HG03060 (cell line): ENCODE data around the gene GPC6.

Source experiments
- ATAC-seq: cut with Tn5 transposase; IDR thresholded peaks from one replicate; pipeline ENCODE4 v1.9.1; 2021; ENCODE audit warnings: low read depth, moderate number of reproducible peaks; ENCODE audit not compliant: unreplicated experiment

The GPC6 gene

DNA sequence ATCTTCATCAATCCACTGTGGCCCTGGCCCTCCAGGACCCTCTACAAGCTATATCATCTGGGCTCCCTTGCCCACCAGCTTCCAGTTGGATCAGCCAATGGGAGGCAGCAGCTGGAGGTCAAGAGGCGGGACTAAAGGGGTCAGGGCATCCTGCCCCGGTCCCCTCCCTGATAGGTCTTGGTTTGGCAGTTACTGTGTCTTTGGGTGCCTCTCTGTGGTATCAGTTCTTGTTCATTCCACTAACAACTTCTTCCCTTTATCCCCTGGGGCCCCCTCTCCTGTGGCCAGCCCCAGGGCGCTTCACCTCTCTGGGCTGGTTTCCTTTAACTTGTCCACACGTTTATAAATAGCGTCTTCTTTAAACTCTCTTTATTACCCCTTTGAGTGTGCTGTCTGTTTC lies 1169.3 kb downstream of the GPC6 start:
- no peak for ATAC-seq

DNA sequence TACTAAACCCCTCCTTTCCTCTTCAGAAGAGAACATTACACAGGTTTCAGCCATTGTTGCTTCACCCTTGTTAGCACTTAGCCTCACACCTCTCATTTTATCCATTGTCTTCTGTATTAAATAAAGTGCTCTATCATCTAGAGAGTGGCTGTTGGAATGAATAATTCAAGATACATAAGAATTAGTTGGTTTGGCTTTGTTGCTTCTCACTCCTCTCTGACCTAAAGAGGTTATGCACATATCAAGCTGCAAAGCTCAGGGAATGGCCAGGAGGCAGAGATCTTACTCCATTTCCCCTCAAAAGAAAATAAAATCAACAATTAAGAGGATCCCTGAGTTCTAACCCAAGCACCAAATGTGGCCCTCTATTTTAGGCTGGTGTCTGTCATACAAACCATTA lies 1173.2 kb downstream of the GPC6 start:
- no peak for ATAC-seq

DNA sequence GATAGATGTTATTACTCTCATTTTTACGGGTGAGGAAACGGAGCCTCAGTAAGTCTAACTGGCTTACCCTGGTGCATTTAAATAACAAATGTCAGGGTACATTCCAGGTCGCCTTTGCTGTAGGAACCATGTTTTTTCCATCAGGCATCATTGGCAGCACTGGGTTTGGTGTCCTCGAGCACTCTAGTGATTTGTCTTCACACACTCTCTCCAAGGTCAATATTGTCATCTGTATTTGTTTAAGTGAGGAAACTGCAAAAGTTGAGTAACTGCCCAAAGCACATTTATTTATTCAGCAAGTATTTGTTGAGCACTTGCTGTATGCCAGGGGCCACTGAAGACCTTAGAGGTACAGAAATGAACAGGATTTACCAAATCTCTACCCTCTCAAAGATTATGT lies 1174.3 kb downstream of the GPC6 start:
- no peak for ATAC-seq

DNA sequence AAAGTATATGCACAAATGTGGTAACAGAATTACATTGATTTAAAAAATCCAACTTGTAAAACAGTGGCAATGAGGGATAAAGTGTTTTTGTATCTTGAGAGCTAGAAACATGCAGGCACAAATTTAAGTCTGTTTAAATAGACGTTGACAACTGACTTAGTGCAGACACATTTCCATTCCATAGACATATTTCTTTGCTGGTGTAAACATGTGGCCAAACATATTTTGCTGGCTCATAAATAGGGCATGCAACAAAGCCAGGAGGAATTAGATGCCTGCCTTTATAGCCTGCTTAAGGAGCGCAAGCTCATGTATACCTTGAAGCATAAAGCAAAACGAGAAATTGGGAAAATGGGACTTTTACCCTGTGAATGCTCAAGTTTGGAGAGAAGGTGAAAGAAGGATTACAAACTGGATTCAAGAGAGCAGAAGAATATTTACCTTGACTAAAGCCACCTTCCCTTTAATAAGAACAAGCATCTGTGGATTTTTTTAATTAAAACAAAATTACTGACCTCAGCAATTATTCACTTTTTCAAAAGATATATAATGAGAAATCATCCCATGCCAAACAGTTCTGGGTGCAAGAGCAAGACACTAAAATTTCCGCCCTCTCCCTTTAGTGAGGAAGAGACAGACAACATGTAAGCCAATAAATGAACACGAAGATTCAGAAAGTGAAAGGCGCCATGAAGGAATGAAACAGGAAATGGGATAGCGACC lies 1181.9 kb downstream of the GPC6 start:
- ATAC-seq: no peak

DNA sequence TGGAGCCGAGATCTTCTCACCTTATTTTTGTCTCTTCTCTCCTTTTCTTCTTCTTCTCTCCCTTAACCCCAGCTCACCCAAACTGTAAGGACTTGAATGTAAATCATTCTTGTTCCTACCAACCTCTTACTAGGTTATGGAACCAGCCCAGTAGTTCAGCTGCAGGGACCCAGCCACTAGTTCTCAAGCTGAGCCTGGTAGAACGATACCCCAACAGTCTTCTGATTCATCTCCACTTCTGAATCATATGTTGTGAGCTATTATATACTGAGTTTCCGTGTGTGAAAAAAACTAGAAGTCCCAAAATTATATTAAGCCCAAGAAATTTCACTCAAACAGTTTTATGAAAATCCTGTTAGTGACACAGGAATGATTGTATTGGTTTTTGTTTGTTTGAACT lies 1185.1 kb downstream of the GPC6 start:
- ATAC-seq: no peak

DNA sequence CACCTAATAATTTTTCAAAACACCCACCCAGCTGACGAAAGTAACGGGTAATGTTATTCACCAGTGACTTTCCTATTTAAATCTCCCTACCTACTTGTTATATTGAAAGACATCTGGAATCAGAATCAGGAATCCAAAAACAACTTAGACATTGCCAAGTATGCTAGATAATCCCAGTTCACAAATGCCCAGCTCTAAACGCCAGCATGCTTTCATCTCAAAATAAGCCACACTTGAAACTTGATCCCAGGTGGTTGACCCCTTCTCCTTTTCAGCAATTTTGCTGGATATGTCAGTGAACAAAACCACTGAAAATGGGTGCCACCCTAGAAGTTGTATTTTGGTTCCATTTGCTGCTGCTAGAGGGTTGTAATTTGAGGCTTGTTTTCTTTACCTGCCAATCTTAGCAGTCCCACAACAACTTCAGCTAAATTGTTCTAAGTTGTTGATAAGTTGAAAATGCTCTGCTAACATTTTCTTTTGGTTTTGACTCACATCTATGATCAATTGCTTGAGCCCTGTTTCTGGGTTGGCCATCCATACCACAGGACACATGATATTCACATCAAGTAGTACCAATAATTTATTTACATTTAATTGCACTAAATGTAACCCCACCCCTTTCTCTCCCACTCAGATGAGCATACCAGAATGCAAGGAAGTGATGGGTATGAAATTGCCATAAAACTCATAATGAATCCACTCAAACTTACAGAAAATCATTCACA lies 1186.4 kb downstream of the GPC6 start:
- no peak for ATAC-seq

DNA sequence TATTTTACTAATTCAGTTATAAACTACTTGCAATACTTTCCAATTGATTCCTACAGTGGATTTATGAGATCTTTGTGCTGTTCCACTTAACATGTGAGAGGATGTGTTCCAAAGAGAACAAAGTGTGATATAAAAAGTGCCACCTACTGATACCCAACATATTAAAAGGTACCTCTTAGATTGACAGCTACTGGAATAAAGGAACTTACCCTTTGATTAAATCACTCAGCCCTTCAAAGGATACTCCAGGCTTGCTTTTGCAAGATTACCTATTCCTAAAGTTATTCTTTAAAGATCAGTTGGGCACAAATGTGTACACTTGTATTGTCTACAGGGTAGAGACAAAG lies 1187.0 kb downstream of the GPC6 start:
- ATAC-seq: no peak

DNA sequence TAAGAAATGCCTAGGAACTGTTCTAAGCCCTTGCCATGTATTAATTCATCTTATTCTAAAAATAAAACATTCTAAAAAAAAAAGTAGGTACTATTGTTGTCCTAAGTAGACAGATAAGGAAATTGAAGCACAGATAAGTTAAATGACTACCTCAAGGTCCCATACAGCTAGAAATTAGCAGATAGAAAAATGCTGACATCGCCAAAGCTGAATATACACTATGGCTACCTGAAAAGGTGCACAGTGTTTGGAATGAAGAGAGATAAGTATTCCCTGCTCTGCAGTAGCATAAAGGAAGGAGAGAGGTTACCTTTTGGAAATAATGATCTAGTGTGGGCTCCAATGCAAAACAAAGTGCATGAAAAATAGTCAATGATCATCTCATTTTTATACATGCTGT lies 1187.5 kb downstream of the GPC6 start:
- ATAC-seq: no peak

DNA sequence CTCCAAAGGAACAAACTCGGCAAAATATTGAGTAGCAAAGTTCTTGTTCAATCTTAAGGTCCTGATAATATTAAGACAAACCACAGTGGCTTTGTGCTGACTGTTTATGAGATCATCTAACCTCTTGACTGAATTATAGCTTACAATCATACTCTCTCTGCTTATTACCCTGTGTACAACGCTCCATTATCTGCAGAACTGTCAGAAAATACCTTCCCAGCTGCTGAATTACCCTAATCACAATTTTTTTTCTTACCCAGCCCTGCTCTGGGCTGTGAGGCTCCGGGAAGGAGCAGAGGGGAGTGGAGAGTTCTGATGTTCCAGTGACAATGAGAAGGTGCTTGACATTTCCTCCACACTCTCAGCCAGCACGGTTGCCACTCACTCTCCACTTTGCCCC lies 1188.1 kb downstream of the GPC6 start:
- no peak for ATAC-seq

DNA sequence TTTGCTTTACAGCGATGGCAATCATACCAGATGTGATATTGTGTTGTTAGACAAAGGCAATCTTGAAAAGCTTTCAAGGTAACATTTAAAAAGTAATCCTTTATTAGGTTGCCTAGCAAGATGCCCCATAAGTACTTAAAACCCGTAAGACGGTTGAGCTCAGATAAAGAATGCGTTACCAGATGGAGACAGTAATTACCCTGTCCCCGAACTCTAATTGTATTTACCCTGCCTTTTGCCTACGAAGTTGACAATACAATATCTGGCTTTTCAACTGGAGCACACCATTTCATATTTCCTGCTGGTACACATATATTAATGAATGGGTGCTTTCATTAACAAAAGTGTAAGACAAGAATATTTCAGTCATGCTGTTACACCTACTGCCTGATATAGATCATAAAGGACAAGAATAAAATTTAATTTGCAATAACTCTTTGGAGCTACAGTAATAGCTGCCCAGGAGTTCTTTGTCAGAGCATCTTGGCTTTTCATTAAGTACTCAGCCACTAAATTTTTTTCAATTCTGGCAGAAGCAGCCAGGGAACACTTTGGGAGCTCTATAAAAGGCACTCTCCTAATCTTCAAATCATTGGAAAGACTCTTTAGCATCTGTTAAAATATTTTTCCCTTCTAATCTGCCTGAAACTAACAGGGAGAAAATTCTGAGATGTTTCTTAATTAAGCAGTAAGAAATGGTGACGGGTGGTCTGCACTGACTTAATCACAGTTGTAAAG lies 1189.1 kb downstream of the GPC6 start:
- ATAC-seq: no peak

DNA sequence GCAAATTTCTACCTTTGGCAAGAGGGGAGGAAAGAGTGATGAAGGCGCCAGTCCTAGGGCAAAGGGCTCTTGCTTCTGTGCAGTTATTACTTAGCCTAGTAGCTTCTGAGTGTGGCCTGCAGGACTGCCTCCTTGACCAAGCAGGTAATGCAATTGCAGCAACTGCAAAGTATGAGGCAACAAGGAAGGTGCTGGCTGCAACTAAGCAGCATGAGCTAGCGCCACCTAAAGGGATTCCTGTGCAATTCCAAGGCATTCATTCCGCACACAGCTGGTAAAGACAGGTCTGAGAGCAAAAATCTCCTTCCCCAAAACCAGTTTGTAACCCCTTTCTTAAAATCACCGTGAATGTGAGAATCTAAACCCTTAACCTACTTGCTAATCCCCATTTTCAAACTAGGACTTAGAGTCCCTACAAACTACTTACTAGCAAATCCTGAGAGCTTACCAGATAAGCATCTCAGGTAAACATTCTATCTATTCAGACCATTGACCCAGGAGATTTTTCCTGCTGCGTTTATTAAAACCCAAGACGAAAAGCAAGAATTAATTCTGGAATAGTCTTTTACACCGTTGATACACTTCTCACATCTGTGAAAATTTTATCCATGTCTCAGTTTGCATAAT lies 1190.0 kb downstream of the GPC6 start:
- no peak for ATAC-seq

DNA sequence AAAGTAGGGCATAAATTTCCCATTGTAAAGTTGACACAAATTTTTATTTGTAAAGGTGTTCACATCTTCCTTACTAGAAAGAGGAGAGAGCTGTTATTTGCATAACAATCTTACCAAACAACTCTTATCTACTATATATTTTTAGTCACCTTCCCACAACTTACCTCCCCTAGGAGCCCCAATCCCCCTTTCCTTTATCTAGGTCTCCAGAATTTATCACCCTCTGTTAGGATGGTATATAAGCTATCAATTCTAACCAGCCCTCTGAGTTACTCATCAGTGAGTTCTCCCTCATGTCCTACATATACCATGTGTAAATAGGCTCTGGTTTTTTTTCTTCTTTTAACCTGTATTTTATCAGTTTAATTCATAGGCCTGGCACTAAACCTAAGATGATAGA lies 1190.7 kb downstream of the GPC6 start:
- ATAC-seq: no peak

DNA sequence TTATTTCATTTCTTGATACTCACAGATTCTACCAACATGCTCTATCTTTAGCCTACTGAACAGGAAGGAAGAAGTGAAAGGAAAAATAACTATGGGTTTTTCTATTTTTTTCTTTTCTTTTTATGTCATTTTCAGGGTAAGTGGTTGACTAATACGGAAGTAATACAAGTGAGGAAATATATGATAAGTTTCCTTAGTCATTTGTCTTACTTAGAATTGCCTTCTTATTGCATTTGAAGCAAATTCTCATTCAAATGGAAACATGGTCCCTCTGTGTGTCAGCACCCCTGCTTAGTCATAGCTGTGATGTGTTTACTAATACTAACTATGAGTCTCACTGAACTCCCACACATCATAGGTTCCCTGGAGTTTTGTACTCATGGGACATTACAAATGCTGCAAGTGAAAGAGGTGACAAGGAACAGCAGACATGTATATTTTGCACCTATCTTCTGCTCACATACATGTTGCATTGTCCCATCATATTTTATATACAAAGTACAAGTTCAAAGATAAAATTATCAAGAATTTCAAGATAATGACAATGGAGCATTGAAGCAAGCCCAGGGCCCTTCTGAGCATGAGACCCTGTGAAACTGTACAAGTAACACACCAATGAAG lies 1192.8 kb downstream of the GPC6 start:
- ATAC-seq: peak; percentile 38

DNA sequence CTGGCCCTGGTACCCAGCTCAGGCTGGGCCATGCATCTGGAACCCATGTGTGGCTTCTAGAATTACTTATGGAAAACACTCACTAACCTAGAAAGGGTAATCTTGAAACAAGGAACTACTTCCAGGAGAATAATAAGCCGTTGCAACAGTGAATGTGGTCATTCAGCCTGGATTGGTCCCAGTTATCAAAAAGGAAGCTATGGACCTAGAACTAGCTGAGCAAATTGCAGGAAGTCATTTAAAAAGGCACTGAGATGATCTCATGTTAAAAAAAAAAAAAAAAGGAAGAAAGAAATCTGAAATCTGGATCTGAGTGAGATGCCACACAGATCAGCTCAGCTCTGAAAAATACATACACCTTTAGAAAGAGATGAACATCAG lies 1193.3 kb downstream of the GPC6 start:
- no peak for ATAC-seq

DNA sequence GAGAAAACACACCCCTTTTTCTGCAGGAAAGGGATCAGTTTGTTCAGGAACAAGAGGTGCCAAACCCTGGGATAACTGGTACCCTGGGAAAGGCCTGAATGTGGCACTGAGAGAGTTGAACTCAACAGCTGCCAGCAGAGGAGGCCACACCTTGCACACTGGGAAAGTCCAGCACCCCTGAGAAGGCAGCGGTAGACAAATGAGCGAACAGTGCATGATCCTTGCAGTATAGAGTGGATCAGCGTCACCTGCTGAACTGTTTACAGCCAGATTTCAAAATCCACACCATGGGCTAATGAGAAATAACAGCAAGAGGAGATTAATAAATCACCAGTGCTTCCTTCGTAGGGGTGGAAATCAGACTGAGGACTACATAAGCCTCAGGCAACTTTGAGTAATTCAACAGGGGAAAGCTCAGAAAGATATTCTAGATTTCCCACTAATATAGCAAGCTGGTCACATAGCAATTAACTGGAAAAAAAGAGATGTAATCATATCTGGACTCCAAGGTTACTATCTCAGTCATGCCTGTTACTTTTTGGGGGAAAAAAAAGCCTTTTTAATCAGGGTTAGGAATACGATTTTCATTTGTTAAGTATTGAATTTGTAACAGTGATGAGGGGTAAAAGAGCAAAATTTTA lies 1200.8 kb downstream of the GPC6 start:
- no peak for ATAC-seq

DNA sequence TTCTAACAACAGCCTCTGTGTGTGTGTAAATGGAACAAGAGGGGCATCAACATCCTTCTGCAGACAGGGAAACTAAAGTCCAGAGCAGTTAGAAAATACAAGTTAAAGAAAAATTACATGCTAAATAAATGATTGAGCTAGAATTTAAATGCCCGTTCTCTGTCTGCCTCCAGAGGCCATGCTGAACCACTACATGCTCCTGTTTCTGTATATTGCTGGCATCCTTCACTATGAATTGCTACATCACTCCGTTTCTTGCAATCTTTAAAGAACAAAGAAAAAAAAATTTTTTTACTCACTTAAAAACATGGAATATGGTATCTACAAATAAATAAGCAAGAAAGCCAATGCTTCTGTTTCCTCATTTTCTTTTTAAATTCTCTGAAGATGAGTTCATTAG lies 1205.0 kb downstream of the GPC6 start:
- no peak for ATAC-seq

DNA sequence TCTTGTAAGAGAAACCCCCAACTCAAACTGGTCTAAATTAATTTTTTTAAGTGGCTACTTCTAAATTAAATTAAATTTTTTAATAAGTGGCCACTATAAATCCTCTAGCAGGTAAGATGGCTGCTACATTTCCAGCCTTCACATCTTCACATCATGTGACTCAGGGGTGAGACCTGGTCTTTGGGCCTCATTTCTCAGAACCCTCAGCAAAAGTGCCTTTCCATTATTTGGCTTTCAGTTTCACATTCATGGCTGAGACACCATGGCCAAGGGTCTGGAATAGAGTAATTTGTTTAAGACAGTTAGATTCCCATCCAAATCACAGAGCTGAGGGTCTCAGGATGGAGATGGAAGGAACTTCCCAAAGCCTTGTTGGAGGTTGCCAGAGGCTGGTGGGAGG lies 1205.4 kb downstream of the GPC6 start:
- no peak for ATAC-seq

DNA sequence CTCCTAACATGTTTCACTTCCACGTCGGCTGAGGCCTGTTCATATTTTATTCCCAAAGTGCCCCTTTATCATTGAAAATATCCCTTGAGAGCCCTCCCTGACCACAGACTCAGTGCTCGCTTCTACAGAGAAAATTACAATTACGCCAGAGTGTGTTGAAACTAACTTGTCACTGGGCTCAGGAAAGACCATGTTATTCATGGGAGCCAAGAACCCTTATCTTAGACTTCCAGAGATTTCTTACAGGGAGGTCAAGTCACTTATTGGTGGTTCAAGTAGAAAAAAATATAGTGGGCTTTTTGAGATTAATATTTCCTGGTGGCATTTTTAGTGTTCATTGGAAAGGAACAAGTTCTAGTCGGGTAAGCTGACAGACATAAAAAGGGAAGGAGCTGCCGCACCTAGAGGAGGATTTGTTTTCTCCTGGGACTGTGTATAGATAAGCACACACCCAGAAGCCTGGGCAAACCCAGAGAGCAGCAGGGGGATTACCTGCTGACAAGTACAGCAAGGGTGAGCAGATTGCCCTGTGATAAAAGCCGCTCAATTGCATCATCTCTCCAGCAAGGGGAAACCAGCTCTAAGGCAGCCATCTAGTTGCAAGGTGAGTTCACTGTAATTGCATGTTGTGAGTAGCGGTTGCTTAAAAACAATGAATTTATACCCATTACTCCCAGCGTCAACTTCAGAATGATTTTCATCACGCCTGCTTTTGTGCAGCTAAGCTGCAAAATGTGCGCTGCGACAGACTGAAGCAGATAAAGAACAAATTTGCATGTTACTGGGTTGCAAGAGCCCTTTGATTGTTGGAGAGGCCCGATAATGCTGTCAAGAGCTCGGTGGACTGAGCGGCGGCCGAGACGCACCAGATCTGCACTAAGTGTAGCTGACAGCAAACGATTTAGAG lies 1206.7 kb downstream of the GPC6 start:
- ATAC-seq: peak; percentile 60

DNA sequence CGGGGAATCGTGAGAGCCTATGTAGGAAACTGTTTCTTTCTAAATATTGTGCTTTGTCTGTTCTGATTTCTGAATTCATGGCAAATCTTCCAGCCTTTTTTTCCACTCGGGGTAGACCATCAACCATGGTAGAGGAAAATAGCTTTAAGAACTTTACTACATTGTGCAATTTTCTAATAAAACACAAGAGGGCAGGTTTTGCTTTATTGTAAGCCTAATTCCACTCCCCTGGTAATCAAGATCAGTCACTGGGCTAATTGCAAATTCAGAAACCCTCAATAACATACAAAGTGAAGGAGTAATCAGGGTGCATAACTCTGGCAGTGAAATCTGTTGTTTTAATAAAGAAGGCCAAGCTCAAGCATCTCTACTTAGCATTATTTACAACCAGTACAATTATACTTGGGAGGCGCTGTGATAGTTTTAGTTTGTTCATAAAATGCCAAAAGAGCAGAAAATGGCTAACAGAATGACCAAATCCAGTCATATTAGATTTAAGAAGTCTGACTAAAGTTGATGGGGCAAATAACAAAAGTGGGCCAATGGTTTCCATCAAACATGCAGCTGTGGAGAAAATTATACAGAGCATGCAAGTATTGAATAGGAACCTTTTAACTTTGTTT lies 1209.1 kb downstream of the GPC6 start:
- ATAC-seq: peak; percentile 43
